Endothelial cell of umbilical vein (primary cell): ENCODE measurements around the gene MTFMT.

ENCODE experiments used
- EZH2 ChIP-seq: IDR thresholded peaks from 2 replicates; pipeline ENCODE4 v1.6.1; 2012; ENCODE audit warnings: borderline replicate concordance, low read depth, mild to moderate bottlenecking, moderate library complexity, low read length, inconsistent platforms; ENCODE audit not compliant: severe bottlenecking
- MYC ChIP-seq: IDR thresholded peaks from one replicate; pipeline ENCODE4 v1.6.1; 2011; ENCODE audit warnings: mild to moderate bottlenecking, low read depth, low read length
- POLR2A ChIP-seq: IDR thresholded peaks from 2 replicates; pipeline ENCODE4 v1.6.1; 2012; ENCODE audit warnings: low read depth, mild to moderate bottlenecking, control low read depth, low read length
- POLR2AphosphoS5 ChIP-seq: IDR thresholded peaks from 2 replicates; pipeline ENCODE4 v1.6.1; 2012; ENCODE audit warnings: low read depth, mild to moderate bottlenecking, control low read depth, low read length, moderate library complexity; ENCODE audit not compliant: insufficient read depth
- TF ChIP-seq, protein P1 (sequence below), 2 donors: IDR thresholded peaks; 1 replicate in 1 of 2; 2 replicates in 1 of 2; pipeline ENCODE4 v1.5.1; 2011; ENCODE audit warnings: low read length in 2 of 2, mild to moderate bottlenecking in 2 of 2, moderate library complexity in 2 of 2, control low read depth in 1 of 2, inconsistent platforms in 1 of 2, low read depth in 1 of 2; ENCODE audit not compliant: insufficient read depth in 1 of 2; ENCODE audit errors: extremely low read depth in 1 of 2
- TF ChIP-seq, protein P2 (sequence below): IDR thresholded peaks from 2 replicates; pipeline ENCODE4 v1.6.1; 2011; ENCODE audit not compliant: insufficient read depth, insufficient read length

GRCh38 chr15:65077291-65077980 lies 48.0 kb upstream of the MTFMT start:
- peak; percentile 82 for TF ChIP-seq EZH2
- no peak for TF ChIP-seq POLR2AphosphoS5
- TF ChIP-seq, protein P1, sequence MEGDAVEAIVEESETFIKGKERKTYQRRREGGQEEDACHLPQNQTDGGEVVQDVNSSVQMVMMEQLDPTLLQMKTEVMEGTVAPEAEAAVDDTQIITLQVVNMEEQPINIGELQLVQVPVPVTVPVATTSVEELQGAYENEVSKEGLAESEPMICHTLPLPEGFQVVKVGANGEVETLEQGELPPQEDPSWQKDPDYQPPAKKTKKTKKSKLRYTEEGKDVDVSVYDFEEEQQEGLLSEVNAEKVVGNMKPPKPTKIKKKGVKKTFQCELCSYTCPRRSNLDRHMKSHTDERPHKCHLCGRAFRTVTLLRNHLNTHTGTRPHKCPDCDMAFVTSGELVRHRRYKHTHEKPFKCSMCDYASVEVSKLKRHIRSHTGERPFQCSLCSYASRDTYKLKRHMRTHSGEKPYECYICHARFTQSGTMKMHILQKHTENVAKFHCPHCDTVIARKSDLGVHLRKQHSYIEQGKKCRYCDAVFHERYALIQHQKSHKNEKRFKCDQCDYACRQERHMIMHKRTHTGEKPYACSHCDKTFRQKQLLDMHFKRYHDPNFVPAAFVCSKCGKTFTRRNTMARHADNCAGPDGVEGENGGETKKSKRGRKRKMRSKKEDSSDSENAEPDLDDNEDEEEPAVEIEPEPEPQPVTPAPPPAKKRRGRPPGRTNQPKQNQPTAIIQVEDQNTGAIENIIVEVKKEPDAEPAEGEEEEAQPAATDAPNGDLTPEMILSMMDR (IDR thresholded peaks at IDR 0.05; ENCODE audit: extremely low read depth in 1 of 2, insufficient read depth in 1 of 2, low read depth in 1 of 2, low read length in 2 of 2): no peak
- no peak for TF ChIP-seq POLR2A
- TF ChIP-seq MYC: no peak
- TF ChIP-seq, protein P2, sequence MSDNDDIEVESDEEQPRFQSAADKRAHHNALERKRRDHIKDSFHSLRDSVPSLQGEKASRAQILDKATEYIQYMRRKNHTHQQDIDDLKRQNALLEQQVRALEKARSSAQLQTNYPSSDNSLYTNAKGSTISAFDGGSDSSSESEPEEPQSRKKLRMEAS: no peak
